DND-41 (cell line): ENCODE results near the gene PLCD3.

Experiments
- ATAC-seq: fragments of 200-7000 bp; cut with Tn5 transposase; 3 replicates; pipeline ENCODE4 v1.9.1; 2021; ENCODE audit warnings: low read depth; ENCODE audit not compliant: insufficient read depth
- DNase-seq: peaks from one replicate; pipeline ENCODE4 v3.0.0-alpha.2; 2020
- H2AFZ ChIP-seq: 2 replicates; pipeline ENCODE4 v1.6.0; 2012; ENCODE audit warnings: low read depth, low read length
- H3K27ac ChIP-seq: 2 replicates; pipeline ENCODE4 v1.5.1; 2012; ENCODE audit warnings: low read length, inconsistent platforms
- H3K27me3 ChIP-seq: fragments of 200-600 bp; sonication (generic); 2 replicates; pipeline ENCODE4 v1.6.0; 2012; ENCODE audit warnings: low read length, mild to moderate bottlenecking, inconsistent platforms; ENCODE audit not compliant: insufficient read depth, poor library complexity
- H3K36me3 ChIP-seq: 2 replicates; pipeline ENCODE4 v1.5.1; 2012; ENCODE audit warnings: low read length, inconsistent platforms; ENCODE audit not compliant: insufficient read depth
- H3K4me1 ChIP-seq: 2 replicates; pipeline ENCODE4 v1.5.1; 2012; ENCODE audit warnings: mild to moderate bottlenecking, low read length; ENCODE audit not compliant: insufficient read depth
- H3K4me2 ChIP-seq: 2 replicates; pipeline ENCODE4 v1.6.0; 2012; ENCODE audit warnings: mild to moderate bottlenecking, moderate library complexity, low read length, inconsistent platforms; ENCODE audit not compliant: insufficient read depth
- H3K4me3 ChIP-seq, 2 experiments: fragments of 200-600 bp in 1 of 2; shearing (Covaris generic) in 1 of 2; 2 replicates each; pipeline ENCODE4 v1.5.1; 2012 to 2016; ENCODE audit warnings: inconsistent platforms in 2 of 2, low read length in 2 of 2, mild to moderate bottlenecking in 2 of 2, low read depth in 1 of 2, moderate library complexity in 1 of 2
- H3K79me2 ChIP-seq: 2 replicates; pipeline ENCODE4 v1.6.0; 2012; ENCODE audit warnings: low read length, inconsistent platforms; ENCODE audit not compliant: insufficient read depth
- H3K9ac ChIP-seq: 2 replicates; pipeline ENCODE4 v1.6.0; 2012; ENCODE audit warnings: low read depth, mild to moderate bottlenecking, inconsistent platforms, low read length, moderate library complexity
- H3K9me3 ChIP-seq: 2 replicates; pipeline ENCODE4 v1.5.1; 2012; ENCODE audit warnings: low read length, moderate library complexity, mild to moderate bottlenecking, inconsistent platforms; ENCODE audit not compliant: insufficient read depth, severe bottlenecking
- H4K20me1 ChIP-seq: 2 replicates; pipeline ENCODE4 v1.6.0; 2012; ENCODE audit warnings: low read length; ENCODE audit not compliant: insufficient read depth
- EZH2 ChIP-seq: IDR thresholded peaks from 3 replicates; pipeline ENCODE4 v1.6.1; 2012; ENCODE audit warnings: borderline replicate concordance, low read depth, mild to moderate bottlenecking, moderate library complexity, low read length, inconsistent platforms; ENCODE audit not compliant: severe bottlenecking
- TF ChIP-seq, protein P1 (sequence below): IDR thresholded peaks from 2 replicates; pipeline ENCODE4 v1.5.1; 2012; ENCODE audit warnings: borderline replicate concordance, low read length, moderate library complexity, mild to moderate bottlenecking; ENCODE audit not compliant: poor library complexity, severe bottlenecking; ENCODE audit errors: extremely low read depth

PLCD3 gene

GRCh38 chr17:45060797-45061605 lies 71.3 kb downstream of the PLCD3 start, which contains the start of gene NMT1:
Gene NMT1 (plus strand): TSS chr17:45061317. CDS start chr17:45061330, 13 bp downstream.
- ATAC-seq: peak; percentile 88

GRCh38 chr17:45060382-45060796 lies 71.9 kb downstream of the PLCD3 start:
- Histone ChIP-seq H3K4me3 (peak overlapping the region; percentile 75 to 79), H3K9ac (peak overlapping the region; percentile 86), H2AFZ (peak overlapping the region; percentile 78), H3K79me2 (peaks cover 69% of the 10 kb centered on the region), H3K4me2 (peak overlapping the region; percentile 96), H3K27ac (peak overlapping the region; percentile 85), H3K36me3 (peaks cover 16% of the 10 kb centered on the region), H3K9me3 (no peaks in the 10 kb centered on the region), H4K20me1 (peaks cover 20% of the 10 kb centered on the region), H3K4me1 (peaks cover 36% of the 10 kb centered on the region), H3K27me3 (no peaks in the 10 kb centered on the region)
- ATAC-seq: peak; percentile 1; the same call in 1 of the 3 replicates
- TF ChIP-seq EZH2: no peak
- TF ChIP-seq, protein P1, sequence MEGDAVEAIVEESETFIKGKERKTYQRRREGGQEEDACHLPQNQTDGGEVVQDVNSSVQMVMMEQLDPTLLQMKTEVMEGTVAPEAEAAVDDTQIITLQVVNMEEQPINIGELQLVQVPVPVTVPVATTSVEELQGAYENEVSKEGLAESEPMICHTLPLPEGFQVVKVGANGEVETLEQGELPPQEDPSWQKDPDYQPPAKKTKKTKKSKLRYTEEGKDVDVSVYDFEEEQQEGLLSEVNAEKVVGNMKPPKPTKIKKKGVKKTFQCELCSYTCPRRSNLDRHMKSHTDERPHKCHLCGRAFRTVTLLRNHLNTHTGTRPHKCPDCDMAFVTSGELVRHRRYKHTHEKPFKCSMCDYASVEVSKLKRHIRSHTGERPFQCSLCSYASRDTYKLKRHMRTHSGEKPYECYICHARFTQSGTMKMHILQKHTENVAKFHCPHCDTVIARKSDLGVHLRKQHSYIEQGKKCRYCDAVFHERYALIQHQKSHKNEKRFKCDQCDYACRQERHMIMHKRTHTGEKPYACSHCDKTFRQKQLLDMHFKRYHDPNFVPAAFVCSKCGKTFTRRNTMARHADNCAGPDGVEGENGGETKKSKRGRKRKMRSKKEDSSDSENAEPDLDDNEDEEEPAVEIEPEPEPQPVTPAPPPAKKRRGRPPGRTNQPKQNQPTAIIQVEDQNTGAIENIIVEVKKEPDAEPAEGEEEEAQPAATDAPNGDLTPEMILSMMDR: no peak
- DNase-seq: no peak

More at GRCh38 chr17:45060797-45061605, 71.3 kb downstream of the PLCD3 start, which contains the start of gene NMT1:
- peak within 1 kb of the TSS; percentile 85 for H2AFZ ChIP-seq
- peaks cover 20% of the 10 kb centered on the region for H4K20me1 ChIP-seq
- H3K9ac ChIP-seq: peak within 1 kb of the TSS; percentile 86
- H3K27me3 ChIP-seq: no peaks in the 10 kb centered on the region
- H3K79me2 ChIP-seq: peaks cover 75% of the 10 kb centered on the region
- DNase-seq: peak; percentile 99
- H3K36me3 ChIP-seq: peaks cover 18% of the 10 kb centered on the region
- peak within 1 kb of the TSS; percentile 96 for H3K4me2 ChIP-seq
- no peaks in the 10 kb centered on the region for H3K9me3 ChIP-seq
- peaks cover 36% of the 10 kb centered on the region for H3K4me1 ChIP-seq
- H3K4me3 ChIP-seq: peak within 1 kb of the TSS; percentile 75 to 85
- TF ChIP-seq, protein P1: no peak
- TF ChIP-seq EZH2: no peak
- H3K27ac ChIP-seq: peak within 1 kb of the TSS; percentile 95
